K562 (cell line): Measurements from ENCODE around the gene DYRK1B. TPM values are rescaled to one million over a fixed set of nuclear protein-coding genes. Genes with fewer than 3 reads are reported as not detected.
"Not testable (repeated sequence)": the region's sequence is repeated elsewhere in the genome, so short reads cannot be mapped to it uniquely, and the experiment has no call there.

Source experiments
- ATAC-seq: fragments of 200-7000 bp; cut with Tn5 transposase; 3 replicates; pipeline ENCODE4 v1.9.1; 2020; ENCODE audit warnings: moderate library complexity
- BruUV-seq: library from RNA; stranded (reverse); fragments of 400-500 nt; replicated peaks from 2 replicates; lab custom pipeline; 2021; lab: Mats Ljungman, UMichigan
- CTCF ChIA-PET: fragments of 300-600 bp; formaldehyde crosslinking; extraction: SDS; loops from one replicate; lab custom pipeline; 2021; ENCODE audit warnings: low intra/inter-chr PET ratio; lab: Yijun Ruan, JAX
- POLR2A ChIA-PET: fragments of 300-600, 350-650 bp; sonication (Branson Sonifier 250); formaldehyde crosslinking; extraction: SDS; loops from one replicate; lab custom pipeline; 2021; ENCODE audit warnings: antibody characterized with exemption, inconsistent platforms; lab: Yijun Ruan, JAX
- DNase-seq, 4 experiments: peaks; one replicate each; pipeline versions ENCODE4 v3.0.0 to v3.0.0-alpha.2; 2011 to 2018; ENCODE audit warnings: low spot score in 3 of 4, mixed read lengths in 3 of 4; ENCODE audit errors: extremely low read depth in 1 of 4
- FAIRE-seq: peaks from 2 replicates; lab custom pipeline; 2011; peaks lifted over from hg19 to GRCh38; lab: Jason Lieb, UNC
- H2AFZ ChIP-seq: 2 replicates; pipeline ENCODE4 v1.6.0; 2011; ENCODE audit warnings: low read depth, low read length, control low read depth, inconsistent platforms
- H3K27ac ChIP-seq: fragments of 200-600 bp; 3 replicates; pipeline ENCODE4 v1.8.0; 2011; ENCODE audit warnings: low read depth, mild to moderate bottlenecking, control low read depth, inconsistent platforms, low read length, moderate library complexity, mixed read lengths; ENCODE audit errors: extremely low read depth
- H3K27me3 ChIP-seq, 2 experiments: fragments of 300-600 bp in 1 of 2; 2 replicates in 1 of 2; 3 replicates in 1 of 2; pipeline versions ENCODE4 v1.6.0 to v1.8.0; 2011; ENCODE audit warnings: inconsistent platforms in 2 of 2, low read length in 2 of 2, mild to moderate bottlenecking in 1 of 2, mixed read lengths in 1 of 2, moderate library complexity in 1 of 2; ENCODE audit not compliant: control insufficient read depth in 2 of 2, insufficient read depth in 2 of 2
- H3K36me3 ChIP-seq: fragments of 300-600 bp; 3 replicates; pipeline ENCODE4 v1.8.0; 2011; ENCODE audit warnings: mild to moderate bottlenecking, low read length, inconsistent platforms; ENCODE audit not compliant: control insufficient read depth, insufficient read depth
- H3K4me1 ChIP-seq, 2 experiments: fragments of 200-600 bp in 1 of 2; replicated peaks in 1 of 2; 2 replicates in 1 of 2; 3 replicates in 1 of 2; pipeline versions ENCODE4 v1.5.1 to v1.8.0; 2011; ENCODE audit warnings: inconsistent platforms in 2 of 2, low read length in 2 of 2, mild to moderate bottlenecking in 1 of 2, mixed read lengths in 1 of 2, moderate library complexity in 1 of 2; ENCODE audit not compliant: control insufficient read depth in 2 of 2, insufficient read depth in 2 of 2
- H3K4me2 ChIP-seq: 2 replicates; pipeline ENCODE4 v1.6.1; 2011; ENCODE audit warnings: low read length, control low read depth, inconsistent platforms, mixed read lengths; ENCODE audit not compliant: insufficient read depth
- H3K4me3 ChIP-seq: fragments of 200-600 bp; sonication (generic), shearing (Covaris generic); 2 replicates; pipeline ENCODE4 v1.5.1; 2016; ENCODE audit warnings: control low read depth, inconsistent platforms
- H3K79me2 ChIP-seq: fragments of 200-600 bp; 3 replicates; pipeline ENCODE4 v1.8.0; 2011; ENCODE audit warnings: low read length, inconsistent platforms; ENCODE audit not compliant: control insufficient read depth, insufficient read depth
- H3K9ac ChIP-seq, 2 experiments: 2 replicates each; pipeline versions ENCODE4 v1.6.0 to v1.6.1; 2011; ENCODE audit warnings: low read depth in 2 of 2, low read length in 2 of 2, control low read depth in 1 of 2, inconsistent platforms in 1 of 2, mild to moderate bottlenecking in 1 of 2, mixed read lengths in 1 of 2; ENCODE audit not compliant: insufficient read depth in 1 of 2
- H3K9me1 ChIP-seq: one replicate; pipeline ENCODE4 v1.6.0; 2011; ENCODE audit warnings: inconsistent platforms, mild to moderate bottlenecking, low read length, moderate library complexity; ENCODE audit not compliant: control insufficient read depth, insufficient read depth
- H3K9me3 ChIP-seq: replicated peaks from 2 replicates; pipeline ENCODE4 v1.5.1; 2011; ENCODE audit warnings: low read depth, low read length, inconsistent platforms; ENCODE audit not compliant: control insufficient read depth, insufficient read depth
- H4K20me1 ChIP-seq: replicated peaks from 2 replicates; pipeline ENCODE4 v1.6.1; 2011; ENCODE audit warnings: low read length, inconsistent platforms, mixed read lengths; ENCODE audit not compliant: control insufficient read depth, insufficient read depth
- WGBS: fragments of 100-300 bp; shearing (Covaris generic); methylation state at CpG from one replicate; pipeline ENCODE4 v1.1.6; 2016; ENCODE audit warnings: low coverage, mixed read lengths; ENCODE audit not compliant: insufficient coverage; ENCODE audit errors: missing lambda C conversion rate; 5-methylcytosine and 5-hydroxymethylcytosine counted together
- in situ Hi-C: fragments of 300-500 bp; cut with MboI; formaldehyde crosslinking; loops from 4 replicates; pipeline ENCODE4 v1.15.0; 2018; ENCODE audit warnings: inconsistent platforms, mixed read lengths
- intact Hi-C: fragments of 100-400 bp; cut with micrococcal nuclease; formaldehyde crosslinking; loops from 2 replicates; pipeline ENCODE4 v1.14.2; 2022
- polyA plus RNA-seq, 8 experiments: library from polyadenylated mRNA; depleted of rRNA in 4 of 8; stranded (reverse) in 5 of 8; unstranded in 3 of 8; fragments of >200 nt; fragmentation: Nextera tagmentation in 2 of 8; fragmentation: Illumina TruSeq in 1 of 8; extraction: Ambion mirVana in 2 of 8; extraction: Trizol in 1 of 8; gene quantifications; 2 replicates each; pipeline versions ENCODE4 v1.2.1 to v1.2.3, GENCODE V29; 2011 to 2014; ENCODE audit warnings: inconsistent platforms in 1 of 8, missing spikeins in 1 of 8
- total RNA-seq, 7 experiments: library from RNA; depleted of rRNA in 6 of 7; stranded (reverse); fragments of >200 nt in 6 of 7; fragmentation: Illumina TruSeq in 2 of 7; extraction: Trizol in 2 of 7; gene quantifications; 2 replicates each; pipeline versions ENCODE4 v1.2.1 to v1.2.3, GENCODE V29; 2011 to 2021; ENCODE audit warnings: low replicate concordance in 1 of 7

Gene DYRK1B
- total and polyA plus RNA-seq, 9 of the 15 experiments (the other 6 are each of a cell fraction or from before 2014, with no cell fraction given), result 0.91 to 5.2 (median 1.5) TPM; not detected in 2

DNA sequence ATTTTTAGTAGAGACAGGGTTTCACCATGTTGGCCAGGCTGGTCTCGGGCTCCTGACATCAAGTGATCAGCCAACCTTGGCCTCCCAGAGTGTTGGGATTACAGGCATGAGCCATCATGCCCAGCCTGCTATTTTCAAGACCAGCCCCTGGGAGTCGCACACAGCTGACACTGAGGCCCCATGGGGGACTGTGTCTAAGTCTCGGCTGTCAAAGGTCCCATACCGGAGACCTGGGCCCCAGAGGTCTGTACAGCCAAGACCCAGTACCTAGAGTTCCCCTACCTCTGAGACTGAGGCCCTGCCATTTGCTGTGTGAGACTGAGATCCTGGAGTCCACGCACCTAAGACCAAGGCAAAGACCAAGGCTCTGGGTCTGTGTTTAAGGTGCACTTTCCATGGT is 46.3 kb upstream of the DYRK1B start:
- H3K4me2 ChIP-seq, H3K4me3 ChIP-seq, H3K9ac ChIP-seq, intact Hi-C loops, H2AFZ ChIP-seq, H4K20me1 ChIP-seq, POLR2A ChIA-PET, H3K4me1 ChIP-seq, ATAC-seq, H3K27ac ChIP-seq, CTCF ChIA-PET, H3K9me1 ChIP-seq, BruUV-seq, H3K79me2 ChIP-seq, FAIRE-seq, DNase-seq, H3K9me3 ChIP-seq, in situ Hi-C loops, H3K36me3 ChIP-seq: not testable (repeated sequence)
- H3K27me3 ChIP-seq, result peaks cover 5 to 11% of the 10 kb centered on the region in 2 experiments; a peak in 3 of 5 replicates
- WGBS, result 12% methylated on average over 4 of the region's 5 CpGs

DNA sequence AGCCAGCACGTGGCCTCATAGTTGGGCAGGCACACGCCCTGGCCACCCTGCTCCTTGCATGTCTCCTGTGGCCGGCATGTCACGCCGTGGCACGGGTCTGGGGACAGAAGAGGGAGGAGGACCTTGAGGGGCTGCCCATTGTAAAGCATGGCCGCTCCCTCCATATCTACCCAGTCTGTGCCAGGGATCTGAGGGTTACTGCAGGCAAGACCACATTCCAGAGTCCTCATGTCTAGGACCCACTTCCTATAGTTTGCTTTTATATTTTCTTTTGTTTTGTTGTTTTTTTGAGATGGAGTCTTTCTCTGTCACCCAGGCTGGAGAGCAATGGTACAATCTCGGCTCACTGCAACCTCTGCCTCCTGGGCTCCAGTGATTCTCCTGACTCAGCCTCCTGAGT is 45.8 kb upstream of the DYRK1B start:
- peaks cover 5 to 16% of the 10 kb centered on the region in 2 experiments; a peak in 3 of 5 replicates for H3K27me3 ChIP-seq
- WGBS, result 33% methylated on average over 1 of the region's 8 CpGs
- H3K4me2 ChIP-seq, BruUV-seq, CTCF ChIA-PET, POLR2A ChIA-PET, FAIRE-seq, H4K20me1 ChIP-seq, H3K79me2 ChIP-seq, DNase-seq, in situ Hi-C loops, H3K36me3 ChIP-seq, H2AFZ ChIP-seq, H3K9me1 ChIP-seq, ATAC-seq, H3K27ac ChIP-seq, H3K4me3 ChIP-seq, H3K9me3 ChIP-seq, H3K9ac ChIP-seq, H3K4me1 ChIP-seq, intact Hi-C loops: not testable (repeated sequence)

DNA sequence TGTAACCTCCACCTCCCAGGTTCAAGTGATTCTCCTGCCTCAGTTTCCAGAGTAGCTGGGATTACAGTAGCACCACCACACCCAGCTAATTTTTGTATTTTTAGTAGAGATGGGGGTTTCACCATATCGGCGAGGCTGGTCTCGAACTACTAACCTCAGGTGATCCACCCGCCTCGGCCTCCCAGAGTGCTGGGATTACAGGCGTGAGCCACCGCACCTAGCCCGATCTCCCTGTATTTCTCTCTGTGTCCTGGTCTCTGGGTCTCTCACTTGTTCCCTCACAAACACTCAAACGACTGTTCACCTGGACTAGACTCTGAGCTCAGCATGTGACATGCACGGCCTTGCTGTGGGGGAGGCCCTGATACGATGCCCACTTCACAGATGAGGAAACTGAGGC is 44.9 kb upstream of the DYRK1B start:
- CTCF ChIA-PET, in situ Hi-C loops, intact Hi-C loops, ATAC-seq, FAIRE-seq, H4K20me1 ChIP-seq, H3K27ac ChIP-seq, BruUV-seq, H3K4me1 ChIP-seq, H2AFZ ChIP-seq, H3K4me2 ChIP-seq, DNase-seq, H3K9me3 ChIP-seq, H3K79me2 ChIP-seq, H3K9me1 ChIP-seq, H3K36me3 ChIP-seq, H3K9ac ChIP-seq, H3K4me3 ChIP-seq: not testable (repeated sequence)
- POLR2A ChIA-PET, result interaction anchor here (0.7 kb wide), 1 partner anchor 86 kb away, joined by 3 read pairs; no protein-coding TSS in a partner anchor
- 10% methylated on average over 10 of the region's 11 CpGs for WGBS
- H3K27me3 ChIP-seq, result peaks cover 5 to 22% of the 10 kb centered on the region in 2 experiments; a peak in 3 of 5 replicates
